GM20000 (cell line): ENCODE data around the gene MUC5B.
"Not testable (repeated sequence)": the region's sequence is repeated elsewhere in the genome, so short reads cannot be mapped to it uniquely, and the experiment has no call there.

Source experiments
- DNase-seq: peaks from one replicate; pipeline ENCODE4 v3.0.0; 2012; ENCODE audit warnings: low spot score
- CTCF ChIP-seq: IDR thresholded peaks from 2 replicates; pipeline ENCODE4 v1.5.1; 2012; ENCODE audit warnings: mild to moderate bottlenecking, control low read depth; ENCODE audit errors: extremely low read depth, missing control alignments

The MUC5B gene

GRCh38 chr11:1240771-1241170, 17.9 kb downstream of the MUC5B start:
- no peak for TF ChIP-seq CTCF
- DNase-seq, result no peak

- no peak for TF ChIP-seq CTCF
Observed at GRCh38 chr11:1241706-1242105, 18.8 kb downstream of the MUC5B start.

GRCh38 chr11:1242289-1242688, 19.4 kb downstream of the MUC5B start:
- TF ChIP-seq CTCF, result no peak
- no peak for DNase-seq

More at GRCh38 chr11:1241706-1242105, 18.8 kb downstream of the MUC5B start:
- no peak for DNase-seq

- DNase-seq, result not testable (repeated sequence)
Observed at GRCh38 chr11:1242751-1243150, 19.9 kb downstream of the MUC5B start.

- DNase-seq, result not testable (repeated sequence)
Observed at GRCh38 chr11:1243521-1243920, 20.7 kb downstream of the MUC5B start.

GRCh38 chr11:1244557-1244956, 21.7 kb downstream of the MUC5B start:
- DNase-seq, result not testable (repeated sequence)

- DNase-seq, result not testable (repeated sequence)
Observed at GRCh38 chr11:1245717-1246116, 22.9 kb downstream of the MUC5B start.

GRCh38 chr11:1246301-1246700, 23.4 kb downstream of the MUC5B start:
- DNase-seq, result not testable (repeated sequence)

- DNase-seq, result not testable (repeated sequence)
Observed at GRCh38 chr11:1247026-1247425, 24.2 kb downstream of the MUC5B start.

- not testable (repeated sequence) for DNase-seq
Observed at GRCh38 chr11:1248951-1249350, 26.1 kb downstream of the MUC5B start.

- DNase-seq, result not testable (repeated sequence)
Observed at GRCh38 chr11:1250411-1250810, 27.5 kb downstream of the MUC5B start.

GRCh38 chr11:1251236-1251770, 28.4 kb downstream of the MUC5B start:
- no peak for DNase-seq
- no peak for TF ChIP-seq CTCF
